GM12878 (cell line): ENCODE results near the gene PROX2. TPM values are rescaled to one million over a fixed set of nuclear protein-coding genes. Genes with fewer than 3 reads are reported as not detected.
A peak's percentile ranks its signal among the peaks of the same experiment; 100 is the strongest.

Experiments
- ATAC-seq: fragments of 200-7000 bp; cut with Tn5 transposase; 3 replicates; pipeline ENCODE4 v1.9.1; 2020; ENCODE audit warnings: mild to moderate bottlenecking, moderate library complexity
- BruUV-seq: library from RNA; stranded (reverse); fragments of 400-500 nt; replicated peaks from 2 replicates; lab custom pipeline; 2021; lab: Mats Ljungman, UMichigan
- CTCF ChIA-PET: fragments of 300-600 bp; sonication (Branson Sonifier 250); formaldehyde crosslinking; extraction: SDS; loops from one replicate; lab custom pipeline; 2021; ENCODE audit warnings: inconsistent platforms; lab: Yijun Ruan, JAX
- POLR2A ChIA-PET: fragments of 350-600 bp; formaldehyde crosslinking; extraction: SDS; loops from one replicate; lab custom pipeline; 2021; ENCODE audit warnings: inconsistent platforms; lab: Charles Lee
- RAD21 ChIA-PET: fragments of 300-600 bp; sonication (Branson Sonifier 250); formaldehyde crosslinking; loops from one replicate; lab custom pipeline; 2023; ENCODE audit warnings: antibody characterized with exemption; ENCODE audit not compliant: unreplicated experiment; lab: Charles Lee
- SMC1A ChIA-PET: fragments of 300-600 bp; sonication (Branson Sonifier 250); formaldehyde crosslinking; loops from one replicate; lab custom pipeline; 2023; ENCODE audit not compliant: unreplicated experiment, uncharacterized antibody; lab: Charles Lee
- DNase-seq: peaks from one replicate; pipeline ENCODE4 v3.0.0-alpha.2; 2011; ENCODE audit warnings: low read depth, low spot score
- FAIRE-seq: peaks from 3 replicates; lab custom pipeline; 2011; peaks lifted over from hg19 to GRCh38; lab: Jason Lieb, UNC
- H2AFZ ChIP-seq: 2 replicates; pipeline ENCODE4 v1.6.0; 2011; ENCODE audit warnings: low read depth, low read length, control low read depth; ENCODE audit not compliant: control insufficient read depth
- H3K27ac ChIP-seq: 2 replicates; pipeline ENCODE4 v1.5.1; 2011; ENCODE audit warnings: control low read depth; ENCODE audit not compliant: control insufficient read depth, insufficient read depth
- H3K27me3 ChIP-seq, 2 experiments: replicated peaks in 1 of 2; 2 replicates each; pipeline versions ENCODE4 v1.6.0 to v1.6.1; 2011; ENCODE audit warnings: low read length in 1 of 2; ENCODE audit not compliant: control insufficient read depth in 2 of 2, insufficient read depth in 2 of 2
- H3K36me3 ChIP-seq, 2 experiments: 2 replicates each; pipeline ENCODE4 v1.5.1; 2011; ENCODE audit warnings: low read length in 1 of 2; ENCODE audit not compliant: control insufficient read depth in 2 of 2, insufficient read depth in 2 of 2
- H3K4me1 ChIP-seq: 2 replicates; pipeline ENCODE4 v1.6.1; 2011; ENCODE audit warnings: mild to moderate bottlenecking, low read length, moderate library complexity, mixed read lengths; ENCODE audit not compliant: control insufficient read depth, insufficient read depth
- H3K4me2 ChIP-seq: 2 replicates; pipeline ENCODE4 v1.6.0; 2011; ENCODE audit warnings: control low read depth; ENCODE audit not compliant: control insufficient read depth, insufficient read depth
- H3K4me3 ChIP-seq: fragments of 200-600 bp; sonication (generic); 2 replicates; pipeline ENCODE4 v1.5.1; 2016
- H3K79me2 ChIP-seq: 2 replicates; pipeline ENCODE4 v1.6.0; 2011; ENCODE audit warnings: low read length; ENCODE audit not compliant: control insufficient read depth, insufficient read depth
- H3K9ac ChIP-seq: 2 replicates; pipeline ENCODE4 v1.8.0; 2011; ENCODE audit warnings: low read length, control low read depth, mixed read lengths; ENCODE audit not compliant: control insufficient read depth, insufficient read depth
- H3K9me3 ChIP-seq: replicated peaks from 3 replicates; pipeline ENCODE4 v1.5.1; 2011; ENCODE audit warnings: mild to moderate bottlenecking, low read length; ENCODE audit not compliant: control insufficient read depth, insufficient read depth
- H4K20me1 ChIP-seq: 2 replicates; pipeline ENCODE4 v1.6.0; 2011; ENCODE audit not compliant: control insufficient read depth, insufficient read depth
- BRCA1 ChIP-seq: IDR thresholded peaks from 2 replicates; pipeline ENCODE4 v1.6.1; 2011; ENCODE audit warnings: low read depth, low read length, improper control_type of control experiment
- CBFB ChIP-seq: IDR thresholded peaks from 2 replicates; pipeline ENCODE4 v1.6.1; 2016; ENCODE audit warnings: antibody characterized with exemption, low read depth
- CHD2 ChIP-seq: IDR thresholded peaks from 2 replicates; pipeline ENCODE4 v1.6.1; 2011; ENCODE audit warnings: low read depth, low read length, improper control_type of control experiment, borderline replicate concordance
- CREM ChIP-seq: IDR thresholded peaks from 2 replicates; pipeline ENCODE4 v1.6.1; 2014; ENCODE audit warnings: antibody characterized with exemption, low read depth
- CUX1 ChIP-seq: IDR thresholded peaks from 2 replicates; pipeline ENCODE4 v1.6.1; 2012; ENCODE audit warnings: improper control_type of control experiment, low read depth, low read length; ENCODE audit not compliant: insufficient replicate concordance
- MAX ChIP-seq: IDR thresholded peaks from 2 replicates; pipeline ENCODE4 v1.6.1; 2012; ENCODE audit warnings: low read depth, low read length, improper control_type of control experiment
- NBN ChIP-seq: fragments of 450-650 bp; IDR thresholded peaks from 2 replicates; pipeline ENCODE4 v1.6.1; 2016
- NRF1 ChIP-seq: conservative IDR thresholded peaks from 2 replicates; pipeline ENCODE4 v1.6.1; 2011; ENCODE audit warnings: mild to moderate bottlenecking, low read depth, low read length, improper control_type of control experiment
- SIN3A ChIP-seq: IDR thresholded peaks from 2 replicates; pipeline ENCODE4 v1.6.1; 2012; ENCODE audit warnings: low read depth, low read length, improper control_type of control experiment
- SKIL ChIP-seq: fragments of 450-650 bp; IDR thresholded peaks from 2 replicates; pipeline ENCODE4 v1.6.1; 2017; ENCODE audit warnings: mild to moderate bottlenecking, low read depth, inconsistent platforms; ENCODE audit not compliant: poor library complexity, severe bottlenecking
- SMAD5 ChIP-seq: IDR thresholded peaks from 2 replicates; pipeline ENCODE4 v1.6.1; 2016; ENCODE audit warnings: antibody characterized with exemption, low read depth
- SP1 ChIP-seq: IDR thresholded peaks from one replicate; pipeline ENCODE4 v1.6.1; 2011; ENCODE audit warnings: low read depth, low read length
- SRF ChIP-seq, 2 experiments: IDR thresholded peaks; 2 replicates each; pipeline ENCODE4 v1.6.1; 2011; ENCODE audit warnings: low read depth in 2 of 2, low read length in 2 of 2, mild to moderate bottlenecking in 1 of 2, moderate library complexity in 1 of 2
- SUPT20H ChIP-seq: IDR thresholded peaks from 2 replicates; pipeline ENCODE4 v1.6.1; 2011; ENCODE audit warnings: low read depth, mild to moderate bottlenecking, low read length, moderate library complexity, borderline replicate concordance; ENCODE audit not compliant: control insufficient read depth
- ZNF384 ChIP-seq: IDR thresholded peaks from 2 replicates; pipeline ENCODE4 v1.6.1; 2012; ENCODE audit warnings: low read depth, mild to moderate bottlenecking, low read length, improper control_type of control experiment, borderline replicate concordance
- ZNF622 ChIP-seq: fragments of 450-650 bp; IDR thresholded peaks from 2 replicates; pipeline ENCODE4 v1.6.1; 2017; ENCODE audit warnings: mild to moderate bottlenecking, inconsistent platforms
- WGBS: methylation state at CpG from one replicate; pipeline ENCODE4 v1.1.6; 2016; ENCODE audit warnings: low lambda C conversion rate; ENCODE audit not compliant: insufficient replicate concordance, insufficient coverage; ENCODE audit errors: missing lambda C conversion rate; 5-methylcytosine and 5-hydroxymethylcytosine counted together
- in situ Hi-C: fragments of 300-500 bp; cut with MboI; formaldehyde crosslinking; loops from 9 replicates; pipeline ENCODE4 v1.14.3; 2018; ENCODE audit warnings: mixed read lengths
- intact Hi-C: fragments of 100-400 bp; cut with micrococcal nuclease; formaldehyde crosslinking; loops from one replicate; pipeline ENCODE4 v1.14.2; 2022; ENCODE audit not compliant: unreplicated experiment
- polyA plus RNA-seq, 11 experiments: library from polyadenylated mRNA; depleted of rRNA in 4 of 11; unstranded in 6 of 11; stranded (reverse) in 5 of 11; fragments of >200 nt; fragmentation: Nextera tagmentation in 4 of 11; fragmentation: Illumina TruSeq in 1 of 11; extraction: Ambion mirVana in 4 of 11; extraction: Trizol in 1 of 11; gene quantifications; 1 replicate in 1 of 11; 2 replicates in 10 of 11; pipeline versions ENCODE4 v1.2.1 to v1.2.3, GENCODE V29; 2011 to 2016; ENCODE audit warnings: inconsistent platforms in 2 of 11, missing spikeins in 2 of 11, low read depth in 1 of 11
- total RNA-seq, 4 experiments: library from RNA; depleted of rRNA in 3 of 4; stranded (reverse); fragments of >200 nt in 3 of 4; fragmentation: Illumina TruSeq in 1 of 4; extraction: Trizol in 1 of 4; gene quantifications; 2 replicates each; pipeline versions ENCODE4 v1.2.1 to v1.2.3, GENCODE V29; 2013 to 2021

The PROX2 gene
- total and polyA plus RNA-seq, 10 of the 15 experiments (the other 5 are each of a cell fraction or from before 2014, with no cell fraction given) = 0.04 to 0.42 (median 0.19) TPM

GRCh38 chr14:74881431-74882102 lies 5.6 kb upstream of the PROX2 start, which contains the start of gene DLST:
Gene DLST, plus strand, starts transcription at chr14:74881916. Its CDS starts 38 bp downstream, at chr14:74881954.
- H3K9ac ChIP-seq = peak within 1 kb of the TSS; percentile 86
- peaks cover 0 to 9% of the 10 kb centered on the region in 2 experiments; a peak in 1 of 4 replicates for H3K36me3 ChIP-seq
- BruUV-seq = no TSS peak
- H4K20me1 ChIP-seq = no peaks in the 10 kb centered on the region; the same call in none of the 2 replicates
- H3K4me2 ChIP-seq = peak within 1 kb of the TSS; percentile 98
- H3K79me2 ChIP-seq = peaks cover 50% of the 10 kb centered on the region
- H2AFZ ChIP-seq = peak within 1 kb of the TSS; percentile 98
- no peaks in the 10 kb centered on the region for H3K27me3 ChIP-seq
- RAD21 ChIA-PET = interaction anchor here (0.6 to 3.2 kb wide), 7 partner anchors 11 to 77 kb away, joined by 3 to 20 read pairs (median 5); no protein-coding TSS in a partner anchor
- CTCF ChIA-PET = interaction anchor here (0.7 to 20.7 kb wide), 7 partner anchors 12 to 422 kb away, joined by 3 to 289 read pairs (median 13); no protein-coding TSS in a partner anchor
- under 1% methylated on average over 52 of the region's 53 CpGs for WGBS
- H3K27ac ChIP-seq = peak within 1 kb of the TSS; percentile 81
- peak within 1 kb of the TSS; percentile 90 for H3K4me3 ChIP-seq
- peak; percentile 88 for FAIRE-seq
- POLR2A ChIA-PET = interaction anchor here (1.1 to 2.7 kb wide), 2 partner anchors 12 to 61 kb away, joined by 3 to 11 read pairs; no protein-coding TSS in a partner anchor
- in situ Hi-C loops = no loop called here
- peak; percentile 94 for ATAC-seq
- H3K9me3 ChIP-seq = no peaks in the 10 kb centered on the region
- peaks cover 9% of the 10 kb centered on the region for H3K4me1 ChIP-seq
- SMC1A ChIA-PET = interaction anchor here (1.0 to 2.6 kb wide), 4 partner anchors 20 to 42 kb away, joined by 3 to 22 read pairs (median 12); no protein-coding TSS in a partner anchor
- DNase-seq = peak; percentile 39
- intact Hi-C loops = loop anchor here (2.0 kb wide), 1 partner anchor 119 kb away; the partner anchor contains the start of gene YLPM1
- no peak for TF ChIP-seq SIN3A
- TF ChIP-seq SKIL = peak; percentile 64
- no peak for TF ChIP-seq ZNF622
- TF ChIP-seq SRF (IDR thresholded peaks at IDR 0.05; ENCODE audit: low read depth in 2 of 2, low read length in 2 of 2) = no peak
- TF ChIP-seq SUPT20H = no peak
- no peak for TF ChIP-seq BRCA1
- TF ChIP-seq NRF1 = no peak
- TF ChIP-seq CHD2 = 0 out of 2 replicates have a peak, but pooled peaks have one; percentile 33
- TF ChIP-seq CREM = no peak
- peak; percentile 66; the same call in 1 of the 2 replicates for TF ChIP-seq SMAD5
- no peak for TF ChIP-seq CUX1
- peak; percentile 35; the same call in 1 of the 2 replicates for TF ChIP-seq CBFB
- TF ChIP-seq MAX = no peak
- TF ChIP-seq ZNF384 = no peak; the same call in 1 of the 2 replicates
- TF ChIP-seq SP1 = peak; percentile 81
- peak; percentile 84 for TF ChIP-seq NBN
